Esophagus squamous epithelium (tissue), 4 donors: ENCODE results near the gene PDSS2.

Experiments
- POLR2A ChIP-seq, 4 donors: fragments of 450-650 bp; IDR thresholded peaks; one replicate each; pipeline ENCODE4 v1.6.1; 2017; ENCODE audit warnings: antibody characterized with exemption in 4 of 4, mild to moderate bottlenecking in 4 of 4, moderate library complexity in 3 of 4
- TF ChIP-seq, protein P1 (sequence below), 6 experiments: fragments of 450-650 bp in 4 of 6; fragments of 200-600 bp in 2 of 6; sonication (generic) in 2 of 6; IDR thresholded peaks; one replicate each; pipeline ENCODE4 v1.5.1; 2016 to 2019; ENCODE audit warnings: antibody characterized with exemption in 6 of 6, mild to moderate bottlenecking in 4 of 6, moderate library complexity in 4 of 6

DNA sequence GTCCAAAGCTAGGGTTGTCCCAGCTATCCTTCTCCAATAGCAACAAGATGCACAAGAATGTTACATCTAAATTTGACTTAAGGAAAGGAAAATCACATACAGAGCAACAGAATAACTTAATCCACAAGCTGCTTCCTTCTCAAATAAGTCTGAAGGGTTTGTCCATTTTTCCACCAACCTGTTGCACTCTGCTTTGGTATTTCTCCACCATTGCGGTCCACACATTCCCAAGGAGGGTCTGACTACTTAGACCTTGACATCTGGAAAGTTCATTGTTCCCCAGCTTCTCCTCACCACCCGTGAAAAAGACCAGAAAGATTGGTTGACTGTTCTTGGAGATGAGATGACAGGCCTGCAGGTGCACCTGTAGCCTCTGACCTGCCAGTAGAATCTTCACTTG is 72.5 kb downstream of the PDSS2 start:
- no peak for TF ChIP-seq POLR2A (IDR thresholded peaks at IDR 0.05)
- TF ChIP-seq, protein P1, sequence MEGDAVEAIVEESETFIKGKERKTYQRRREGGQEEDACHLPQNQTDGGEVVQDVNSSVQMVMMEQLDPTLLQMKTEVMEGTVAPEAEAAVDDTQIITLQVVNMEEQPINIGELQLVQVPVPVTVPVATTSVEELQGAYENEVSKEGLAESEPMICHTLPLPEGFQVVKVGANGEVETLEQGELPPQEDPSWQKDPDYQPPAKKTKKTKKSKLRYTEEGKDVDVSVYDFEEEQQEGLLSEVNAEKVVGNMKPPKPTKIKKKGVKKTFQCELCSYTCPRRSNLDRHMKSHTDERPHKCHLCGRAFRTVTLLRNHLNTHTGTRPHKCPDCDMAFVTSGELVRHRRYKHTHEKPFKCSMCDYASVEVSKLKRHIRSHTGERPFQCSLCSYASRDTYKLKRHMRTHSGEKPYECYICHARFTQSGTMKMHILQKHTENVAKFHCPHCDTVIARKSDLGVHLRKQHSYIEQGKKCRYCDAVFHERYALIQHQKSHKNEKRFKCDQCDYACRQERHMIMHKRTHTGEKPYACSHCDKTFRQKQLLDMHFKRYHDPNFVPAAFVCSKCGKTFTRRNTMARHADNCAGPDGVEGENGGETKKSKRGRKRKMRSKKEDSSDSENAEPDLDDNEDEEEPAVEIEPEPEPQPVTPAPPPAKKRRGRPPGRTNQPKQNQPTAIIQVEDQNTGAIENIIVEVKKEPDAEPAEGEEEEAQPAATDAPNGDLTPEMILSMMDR (IDR thresholded peaks at IDR 0.05), result no peak
